ENCODE data around the gene LRWD1.

The LRWD1 gene

GRCh38 chr7:102464577-102465280, at the start of gene LRWD1, which contains the start of gene ALKBH4:
Gene LRWD1 (plus strand): TSS chr7:102464984. CDS start chr7:102465081, 97 bp downstream.
Gene ALKBH4 (minus strand): TSS chr7:102464863. CDS start chr7:102464836, 27 bp downstream.
- H3K4me1 ChIP-seq (ENCODE audit: insufficient read depth, low read length) = peaks cover 16% of the 10 kb centered on the region
- H3K27me3 ChIP-seq (ENCODE audit: control insufficient read depth in 1 of 2, insufficient read depth in 2 of 2, low read length in 2 of 2) = no peaks in the 10 kb centered on the region
- peak within 1 kb of the TSS; percentile 97 to 100 for H3K4me3 ChIP-seq (ENCODE audit: low read depth in 1 of 2, low read length in 2 of 2)
- H3K9ac ChIP-seq (ENCODE audit: low read length) = peak within 1 kb of the TSS; percentile 93
- no peaks in the 10 kb centered on the region for H3K36me3 ChIP-seq (ENCODE audit: insufficient read depth, low read length)
- H3K27ac ChIP-seq (ENCODE audit: low read depth, low read length) = peak within 1 kb of the TSS; percentile 98
- H3K9me3 ChIP-seq (ENCODE audit: low read length) = no peaks in the 10 kb centered on the region

- Histone ChIP-seq H3K4me3 (ENCODE audit: low read depth in 1 of 2, low read length in 2 of 2) (no peak overlapping the region), H3K9ac (ENCODE audit: low read length) (no peak overlapping the region), H3K27me3 (ENCODE audit: control insufficient read depth in 1 of 2, insufficient read depth in 2 of 2, low read length in 2 of 2) (no peaks in the 10 kb centered on the region), H3K4me1 (ENCODE audit: insufficient read depth, low read length) (no peaks in the 10 kb centered on the region), H3K9me3 (ENCODE audit: low read length) (no peaks in the 10 kb centered on the region), H3K36me3 (ENCODE audit: insufficient read depth, low read length) (peaks cover 54% of the 10 kb centered on the region), H3K27ac (ENCODE audit: low read depth, low read length) (no peak overlapping the region)
Observed at GRCh38 chr7:102415685-102416225, 49.0 kb upstream of the LRWD1 start.

GRCh38 chr7:102416406-102416805, 48.4 kb upstream of the LRWD1 start:
- Histone ChIP-seq H3K36me3 (ENCODE audit: insufficient read depth, low read length) (peaks cover 52% of the 10 kb centered on the region), H3K9ac (ENCODE audit: low read length) (no peak overlapping the region), H3K4me1 (ENCODE audit: insufficient read depth, low read length) (no peaks in the 10 kb centered on the region), H3K27ac (ENCODE audit: low read depth, low read length) (no peak overlapping the region), H3K4me3 (ENCODE audit: low read depth in 1 of 2, low read length in 2 of 2) (no peak overlapping the region), H3K27me3 (ENCODE audit: control insufficient read depth in 1 of 2, insufficient read depth in 2 of 2, low read length in 2 of 2) (no peaks in the 10 kb centered on the region), H3K9me3 (ENCODE audit: low read length) (no peaks in the 10 kb centered on the region)

- Histone ChIP-seq H3K4me1 (ENCODE audit: insufficient read depth, low read length) (no peaks in the 10 kb centered on the region), H3K27ac (ENCODE audit: low read depth, low read length) (no peak overlapping the region), H3K36me3 (ENCODE audit: insufficient read depth, low read length) (peaks cover 52% of the 10 kb centered on the region), H3K9me3 (ENCODE audit: low read length) (no peaks in the 10 kb centered on the region), H3K27me3 (ENCODE audit: control insufficient read depth in 1 of 2, insufficient read depth in 2 of 2, low read length in 2 of 2) (no peaks in the 10 kb centered on the region), H3K4me3 (ENCODE audit: low read depth in 1 of 2, low read length in 2 of 2) (no peak overlapping the region), H3K9ac (ENCODE audit: low read length) (no peak overlapping the region)
Observed at GRCh38 chr7:102417105-102417504, 47.7 kb upstream of the LRWD1 start.

- Histone ChIP-seq H3K36me3 (ENCODE audit: insufficient read depth, low read length) (peaks cover 52% of the 10 kb centered on the region), H3K27me3 (ENCODE audit: control insufficient read depth in 1 of 2, insufficient read depth in 2 of 2, low read length in 2 of 2) (no peaks in the 10 kb centered on the region), H3K9me3 (ENCODE audit: low read length) (no peaks in the 10 kb centered on the region), H3K4me1 (ENCODE audit: insufficient read depth, low read length) (no peaks in the 10 kb centered on the region), H3K9ac (ENCODE audit: low read length) (no peak overlapping the region), H3K27ac (ENCODE audit: low read depth, low read length) (no peak overlapping the region), H3K4me3 (ENCODE audit: low read depth in 1 of 2, low read length in 2 of 2) (no peak overlapping the region)
Observed at GRCh38 chr7:102418592-102418991, 46.2 kb upstream of the LRWD1 start.

GRCh38 chr7:102421706-102422240, 43.0 kb upstream of the LRWD1 start:
- H3K27ac ChIP-seq (ENCODE audit: low read depth, low read length) = no peak overlapping the region
- no peaks in the 10 kb centered on the region for H3K27me3 ChIP-seq (ENCODE audit: control insufficient read depth in 1 of 2, insufficient read depth in 2 of 2, low read length in 2 of 2)
- H3K9me3 ChIP-seq (ENCODE audit: low read length) = no peaks in the 10 kb centered on the region
- no peak overlapping the region for H3K4me3 ChIP-seq (ENCODE audit: low read depth in 1 of 2, low read length in 2 of 2)
- H3K9ac ChIP-seq (ENCODE audit: low read length) = no peak overlapping the region
- H3K36me3 ChIP-seq (ENCODE audit: insufficient read depth, low read length) = peaks cover 48% of the 10 kb centered on the region
- no peaks in the 10 kb centered on the region for H3K4me1 ChIP-seq (ENCODE audit: insufficient read depth, low read length)

- Histone ChIP-seq H3K9ac (ENCODE audit: low read length) (no peak overlapping the region), H3K4me3 (ENCODE audit: low read depth in 1 of 2, low read length in 2 of 2) (no peak overlapping the region), H3K36me3 (ENCODE audit: insufficient read depth, low read length) (peaks cover 47% of the 10 kb centered on the region), H3K9me3 (ENCODE audit: low read length) (no peaks in the 10 kb centered on the region), H3K27me3 (ENCODE audit: control insufficient read depth in 1 of 2, insufficient read depth in 2 of 2, low read length in 2 of 2) (no peaks in the 10 kb centered on the region), H3K4me1 (ENCODE audit: insufficient read depth, low read length) (no peaks in the 10 kb centered on the region), H3K27ac (ENCODE audit: low read depth, low read length) (no peak overlapping the region)
Observed at GRCh38 chr7:102424129-102424551, 40.6 kb upstream of the LRWD1 start.

GRCh38 chr7:102424787-102425218, 40.0 kb upstream of the LRWD1 start:
- no peak overlapping the region for H3K27ac ChIP-seq (ENCODE audit: low read depth, low read length)
- no peak overlapping the region for H3K9ac ChIP-seq (ENCODE audit: low read length)
- H3K9me3 ChIP-seq (ENCODE audit: low read length) = no peaks in the 10 kb centered on the region
- peaks cover 47% of the 10 kb centered on the region for H3K36me3 ChIP-seq (ENCODE audit: insufficient read depth, low read length)
- H3K27me3 ChIP-seq (ENCODE audit: control insufficient read depth in 1 of 2, insufficient read depth in 2 of 2, low read length in 2 of 2) = no peaks in the 10 kb centered on the region
- no peak overlapping the region for H3K4me3 ChIP-seq (ENCODE audit: low read depth in 1 of 2, low read length in 2 of 2)
- no peaks in the 10 kb centered on the region for H3K4me1 ChIP-seq (ENCODE audit: insufficient read depth, low read length)

- Histone ChIP-seq H3K36me3 (ENCODE audit: insufficient read depth, low read length) (peaks cover 42% of the 10 kb centered on the region), H3K9ac (ENCODE audit: low read length) (no peak overlapping the region), H3K27me3 (ENCODE audit: control insufficient read depth in 1 of 2, insufficient read depth in 2 of 2, low read length in 2 of 2) (no peaks in the 10 kb centered on the region), H3K4me3 (ENCODE audit: low read depth in 1 of 2, low read length in 2 of 2) (no peak overlapping the region), H3K27ac (ENCODE audit: low read depth, low read length) (no peak overlapping the region), H3K4me1 (ENCODE audit: insufficient read depth, low read length) (no peaks in the 10 kb centered on the region), H3K9me3 (ENCODE audit: low read length) (no peaks in the 10 kb centered on the region)
Observed at GRCh38 chr7:102425639-102426267, 39.0 kb upstream of the LRWD1 start.

- Histone ChIP-seq H3K27ac (ENCODE audit: low read depth, low read length) (no peak overlapping the region), H3K27me3 (ENCODE audit: control insufficient read depth in 1 of 2, insufficient read depth in 2 of 2, low read length in 2 of 2) (no peaks in the 10 kb centered on the region), H3K4me1 (ENCODE audit: insufficient read depth, low read length) (peaks cover under 1% of the 10 kb centered on the region), H3K36me3 (ENCODE audit: insufficient read depth, low read length) (peaks cover 38% of the 10 kb centered on the region), H3K9me3 (ENCODE audit: low read length) (no peaks in the 10 kb centered on the region), H3K4me3 (ENCODE audit: low read depth in 1 of 2, low read length in 2 of 2) (no peak overlapping the region), H3K9ac (ENCODE audit: low read length) (no peak overlapping the region)
Observed at GRCh38 chr7:102426268-102427018, 38.3 kb upstream of the LRWD1 start.

- H3K27me3 ChIP-seq (ENCODE audit: control insufficient read depth in 1 of 2, insufficient read depth in 2 of 2, low read length in 2 of 2) = no peaks in the 10 kb centered on the region
- H3K9me3 ChIP-seq (ENCODE audit: low read length) = no peaks in the 10 kb centered on the region
- H3K4me3 ChIP-seq (ENCODE audit: low read depth in 1 of 2, low read length in 2 of 2) = no peak overlapping the region
- peaks cover 6% of the 10 kb centered on the region for H3K4me1 ChIP-seq (ENCODE audit: insufficient read depth, low read length)
- H3K36me3 ChIP-seq (ENCODE audit: insufficient read depth, low read length) = peaks cover 34% of the 10 kb centered on the region
- H3K27ac ChIP-seq (ENCODE audit: low read depth, low read length) = no peak overlapping the region
- H3K9ac ChIP-seq (ENCODE audit: low read length) = no peak overlapping the region
Observed at GRCh38 chr7:102427019-102427405, 37.8 kb upstream of the LRWD1 start.

Measured in muscle layer of colon (tissue), 2 donors.